Gastrocnemius medialis (tissue), 4 donors: Measurements from ENCODE around the gene WSB1. TPM values are rescaled to one million over a fixed set of nuclear protein-coding genes. Genes with fewer than 3 reads are reported as not detected.

ENCODE experiments used
- ATAC-seq, 2 donors: fragments of 150-250 bp; one replicate each; pipeline ENCODE4 v1.9.1; 2016
- DNase-seq, 2 donors: peaks; one replicate each; pipeline ENCODE4 v3.0.0-alpha.2; 2019
- H3K27ac ChIP-seq, 4 donors: fragments of 200-600 bp; sonication (generic); 1 replicate in 1 of 4; 2 replicates in 3 of 4; pipeline ENCODE4 v1.5.1; 2016 to 2018; ENCODE audit warnings: mild to moderate bottlenecking in 2 of 4, moderate library complexity in 1 of 4
- H3K27me3 ChIP-seq, 3 donors: fragments of 200-600 bp; sonication (generic) in 2 of 3; 1 replicate in 1 of 3; 2 replicates in 2 of 3; pipeline versions ENCODE4 v1.5.1 to v1.6.0; 2016 to 2019; ENCODE audit warnings: mild to moderate bottlenecking in 1 of 3, moderate library complexity in 1 of 3
- H3K36me3 ChIP-seq, 2 donors: fragments of 200-600 bp; sonication (generic) in 1 of 2; one replicate each; pipeline ENCODE4 v1.5.1; 2017 to 2018
- H3K4me1 ChIP-seq, 2 donors: fragments of 200-600 bp; sonication (generic) in 1 of 2; one replicate each; pipeline ENCODE4 v1.5.1; 2016 to 2017; ENCODE audit warnings: mild to moderate bottlenecking in 2 of 2
- H3K4me3 ChIP-seq, 4 donors: fragments of 200-600 bp; sonication (generic) in 3 of 4; 1 replicate in 1 of 4; 2 replicates in 3 of 4; pipeline ENCODE4 v1.5.1; 2016 to 2019; ENCODE audit warnings: mild to moderate bottlenecking in 2 of 4
- H3K9me3 ChIP-seq, 3 donors: fragments of 200-600 bp; sonication (generic) in 2 of 3; 1 replicate in 1 of 3; 2 replicates in 2 of 3; pipeline ENCODE4 v1.5.1; 2016 to 2019
- CTCF ChIP-seq, 5 experiments: fragments of 450-650 bp in 3 of 5; fragments of 200-600 bp in 2 of 5; sonication (generic) in 2 of 5; IDR thresholded peaks in 4 of 5; conservative IDR thresholded peaks in 1 of 5; 1 replicate in 4 of 5; 2 replicates in 1 of 5; pipeline ENCODE4 v1.5.1; 2016 to 2019; ENCODE audit warnings: antibody characterized with exemption in 5 of 5, mild to moderate bottlenecking in 3 of 5, moderate library complexity in 3 of 5
- POLR2A ChIP-seq, 2 donors: fragments of 450-650 bp; IDR thresholded peaks; one replicate each; pipeline ENCODE4 v1.6.1; 2017; ENCODE audit warnings: antibody characterized with exemption in 2 of 2, mild to moderate bottlenecking in 2 of 2, moderate library complexity in 2 of 2
- in situ Hi-C, 4 donors: fragments of 200-750 bp; cut with MboI; loops; one replicate each; pipeline versions ENCODE4 v1.15.0 to v1.8.0; 2017; ENCODE audit warnings: low sequenced_read_pairs in 4 of 4
- intact Hi-C: fragments of 100-400 bp; cut with DNase I; formaldehyde crosslinking; loops from one replicate; pipeline ENCODE4 v1.15.1; 2023; ENCODE audit warnings: low total_unique reads
- total RNA-seq, 4 donors: library from RNA; depleted of rRNA; stranded (reverse); fragments of >200 nt; gene quantifications; one replicate each; pipeline versions ENCODE4 v1.1.0 to v1.2.3, GENCODE V29; 2016

Gene WSB1
- 10 to 100 TPM; 15.8 to 48.1 (median 20.4) TPM for total RNA-seq

- H3K27me3 ChIP-seq = no peaks in the 10 kb centered on the region
- H3K4me3 ChIP-seq = peak within 1 kb of the TSS; percentile 84 to 94 (median 86)
- no peaks in the 10 kb centered on the region for H3K9me3 ChIP-seq
- intact Hi-C loops (loop anchor here (1.0 to 2.0 kb wide), 3 partner anchors 21 to 49 kb away; no protein-coding TSS in a partner anchor), in situ Hi-C loops (no loop called here)
- no peaks in the 10 kb centered on the region for H3K36me3 ChIP-seq
- DNase-seq (peak; percentile 81 to 86), ATAC-seq (peak; percentile 85 to 88)
- H3K4me1 ChIP-seq = peaks cover 37 to 40% of the 10 kb centered on the region in 2 donors
- peak in 1 of 5 experiments; percentile 12 for TF ChIP-seq CTCF (IDR thresholded peaks at IDR 0.05 in 4 of 5, conservative IDR thresholded peaks at IDR 0.05 in 1 of 5)
- TF ChIP-seq POLR2A (IDR thresholded peaks at IDR 0.05) = peak; percentile 97 to 99
- peak within 1 kb of the TSS; percentile 96 to 99 (median 98) for H3K27ac ChIP-seq
Measured at GRCh38 chr17:27293898-27294688, at the start of gene WSB1. Gene WSB1 (plus strand): TSS chr17:27294114. CDS start chr17:27294396, 282 bp downstream.

- H3K36me3 ChIP-seq = no peaks in the 10 kb centered on the region
- H3K4me1 ChIP-seq = peaks cover 19 to 27% of the 10 kb centered on the region in 2 donors
- no peaks in the 10 kb centered on the region for H3K27me3 ChIP-seq
- DNase-seq = peak; percentile 69 to 80
- intact Hi-C loops = loop anchor here (1.0 to 2.0 kb wide), 6 partner anchors 50 to 356 kb away; partner anchors contain the start of gene WSB1
- no peaks in the 10 kb centered on the region for H3K9me3 ChIP-seq
- peak overlapping the region in 3 of 4 donors; percentile 12 to 41 (median 41) for H3K4me3 ChIP-seq
- peak; percentile 93 to 97 for ATAC-seq
- TF ChIP-seq CTCF (IDR thresholded peaks at IDR 0.05 in 4 of 5, conservative IDR thresholded peaks at IDR 0.05 in 1 of 5) = no peak
- TF ChIP-seq POLR2A (IDR thresholded peaks at IDR 0.05) = peak; percentile 42 to 59
- peak overlapping the region; percentile 63 to 87 (median 81) for H3K27ac ChIP-seq
- in situ Hi-C loops = loop anchor here (5.0 to 25.0 kb wide), 3 partner anchors 88 to 243 kb away; no protein-coding TSS in a partner anchor
Measured at GRCh38 chr17:27244491-27245223, 49.3 kb upstream of the WSB1 start.

- H3K4me3 ChIP-seq = peak overlapping the region in 3 of 4 donors; percentile 12 to 41 (median 41)
- no peaks in the 10 kb centered on the region for H3K36me3 ChIP-seq
- TF ChIP-seq POLR2A (IDR thresholded peaks at IDR 0.05) = no peak
- TF ChIP-seq CTCF (IDR thresholded peaks at IDR 0.05 in 4 of 5, conservative IDR thresholded peaks at IDR 0.05 in 1 of 5) = peak; percentile 59 to 79 (median 70)
- H3K27ac ChIP-seq = peak overlapping the region; percentile 63 to 87 (median 81)
- no peaks in the 10 kb centered on the region for H3K27me3 ChIP-seq
- DNase-seq = peak; percentile 66 to 88
- peaks cover 19 to 27% of the 10 kb centered on the region in 2 donors for H3K4me1 ChIP-seq
- H3K9me3 ChIP-seq = no peaks in the 10 kb centered on the region
- ATAC-seq = peak; percentile 73 to 82
- in situ Hi-C loops (loop anchor here (5.0 to 25.0 kb wide), 3 partner anchors 87 to 242 kb away; no protein-coding TSS in a partner anchor), intact Hi-C loops (loop anchor here (1.0 to 2.0 kb wide), 6 partner anchors 49 to 356 kb away; partner anchors contain the start of gene WSB1)
Measured at GRCh38 chr17:27245230-27245696, 48.7 kb upstream of the WSB1 start.

- in situ Hi-C loops = loop anchor here (5.0 to 25.0 kb wide), 3 partner anchors 86 to 241 kb away; no protein-coding TSS in a partner anchor
- peak overlapping the region in 3 of 4 donors; percentile 47 to 81 (median 63) for H3K27ac ChIP-seq
- H3K27me3 ChIP-seq = no peaks in the 10 kb centered on the region
- H3K4me3 ChIP-seq = no peak overlapping the region
- peaks cover 19 to 27% of the 10 kb centered on the region in 2 donors for H3K4me1 ChIP-seq
- H3K9me3 ChIP-seq = no peaks in the 10 kb centered on the region
- ATAC-seq (no peak), DNase-seq (no peak)
- H3K36me3 ChIP-seq = no peaks in the 10 kb centered on the region
- TF ChIP-seq POLR2A (IDR thresholded peaks at IDR 0.05) (no peak), CTCF (IDR thresholded peaks at IDR 0.05 in 4 of 5, conservative IDR thresholded peaks at IDR 0.05 in 1 of 5) (no peak)
- intact Hi-C loops = no loop called here
Measured at GRCh38 chr17:27246537-27246936, 47.4 kb upstream of the WSB1 start.
